ENCODE results near the gene CLEC18C.
"Not testable (repeated sequence)": the region's sequence is repeated elsewhere in the genome, so short reads cannot be mapped to it uniquely, and the experiment has no call there.

The CLEC18C gene

DNA sequence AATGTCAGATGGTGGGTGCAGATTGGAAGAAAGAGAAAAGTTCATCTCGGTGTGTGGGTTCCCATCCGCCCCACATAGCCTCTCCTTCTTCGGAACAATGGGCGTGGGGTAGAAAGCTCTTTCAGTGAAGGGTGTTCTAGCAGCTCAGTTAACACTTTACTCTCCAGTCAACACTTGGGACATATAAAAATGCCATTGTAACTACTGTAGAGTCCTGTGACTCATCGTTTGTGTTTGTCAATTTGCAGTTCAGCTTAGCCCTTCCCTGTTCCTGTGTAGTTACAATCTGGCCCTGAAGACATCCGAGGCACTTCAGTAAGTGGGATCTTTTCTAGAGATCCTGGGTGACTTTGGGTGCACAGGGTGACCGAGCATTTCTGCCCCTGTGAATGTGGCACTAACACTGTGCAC lies 11.5 kb upstream of the CLEC18C start:
- Histone ChIP-seq H3K36me3 (ENCODE audit: control insufficient read depth in 1 of 2, insufficient read depth in 2 of 2, low read length in 2 of 2) (peaks cover 17 to 43% of the 10 kb centered on the region in 2 experiments), H3K27ac (ENCODE audit: low read depth, low read length) (no peak overlapping the region)
- no CpG with 5 or more reads among the region's 7 CpGs for WGBS (ENCODE audit: extremely low coverage, insufficient coverage, insufficient read length)

DNA sequence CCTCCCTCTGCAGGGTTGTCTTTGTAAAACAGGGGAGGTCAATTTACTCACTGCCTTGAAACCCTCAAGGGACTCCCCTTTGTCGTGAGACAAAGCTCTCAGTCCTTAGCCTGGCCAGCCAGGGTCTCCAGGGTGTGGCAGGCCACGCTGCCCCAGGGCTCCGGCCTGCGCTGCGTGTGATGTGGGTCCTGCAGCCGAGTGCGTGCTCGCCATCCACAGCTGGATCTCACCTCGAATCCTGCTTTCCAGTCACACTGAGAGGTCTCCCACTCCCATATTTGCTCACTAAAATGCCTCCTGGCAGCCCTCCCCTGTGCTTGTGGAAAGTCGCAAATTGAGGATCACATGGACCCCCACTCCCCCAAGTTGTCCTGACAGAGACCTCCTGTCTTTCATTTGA lies 10.0 kb upstream of the CLEC18C start:
- no CpG with 5 or more reads among the region's 10 CpGs for WGBS (ENCODE audit: extremely low coverage, insufficient coverage, insufficient read length)

More for the DNA sequence above, 11.5 kb upstream of the CLEC18C start:
- Histone ChIP-seq H2AFZ (ENCODE audit: insufficient read depth, low read length, poor library complexity) (no peak overlapping the region), H3K4me3 (ENCODE audit: low read depth, low read length) (no peak overlapping the region), H2BK12ac (ENCODE audit: low read length) (no peak overlapping the region), H3K23ac (ENCODE audit: low read length) (no peak overlapping the region), H3K14ac (ENCODE audit: low read length) (no peak overlapping the region), H3K4me1 (ENCODE audit: control insufficient read depth in 1 of 2, insufficient read depth in 2 of 2, low read length in 2 of 2) (no peaks in the 10 kb centered on the region), H4K12ac (ENCODE audit: low read depth, low read length) (no peak overlapping the region), H2AK5ac (ENCODE audit: low read length) (no peak overlapping the region), H4K91ac (ENCODE audit: low read depth, low read length) (no peak overlapping the region), H3K9me3 (ENCODE audit: insufficient read depth, low read depth, low read length) (no peaks in the 10 kb centered on the region), H3K79me1 (ENCODE audit: low read length) (no peaks in the 10 kb centered on the region), H2BK5ac (ENCODE audit: low read depth, low read length, poor library complexity) (no peak overlapping the region), H3K4me2 (ENCODE audit: low read length) (no peak overlapping the region), H3K79me2 (ENCODE audit: control insufficient read depth, insufficient read depth, low read length, poor library complexity) (no peaks in the 10 kb centered on the region), H4K8ac (ENCODE audit: low read depth, low read length) (no peak overlapping the region), H3K18ac (ENCODE audit: low read length) (no peak overlapping the region), H3K4ac (ENCODE audit: low read depth, low read length) (no peak overlapping the region), H2BK120ac (ENCODE audit: insufficient read depth, low read length, poor library complexity) (no peak overlapping the region), H3K27me3 (ENCODE audit: insufficient read depth, low read length) (no peaks in the 10 kb centered on the region), H3K9ac (ENCODE audit: low read length) (no peak overlapping the region)
- no peak for DNase-seq

DNA sequence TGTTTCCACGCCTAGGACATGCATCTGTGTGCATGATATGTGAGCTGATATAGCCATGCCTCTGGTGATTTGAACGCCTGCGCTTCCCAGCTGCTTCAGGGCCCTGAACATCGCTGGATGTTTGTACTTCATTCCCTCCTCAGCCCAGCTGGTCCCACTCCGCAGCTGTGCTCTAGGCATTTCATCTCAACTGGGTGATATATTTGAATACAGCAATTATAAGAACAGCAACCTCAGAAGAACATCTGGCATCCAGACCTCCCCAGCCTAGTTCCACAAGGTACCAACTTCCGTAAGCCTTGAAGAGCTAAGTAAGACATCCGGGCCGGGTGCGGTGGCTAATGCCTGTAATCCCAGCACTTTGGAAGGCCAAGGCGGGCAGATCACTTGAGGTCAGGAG lies 6.9 kb upstream of the CLEC18C start:
- not testable (repeated sequence) for H2BK120ac ChIP-seq (ENCODE audit: insufficient read depth, low read length, poor library complexity); H2AFZ ChIP-seq (ENCODE audit: insufficient read depth, low read length, poor library complexity); H3K9me3 ChIP-seq (ENCODE audit: insufficient read depth, low read depth, low read length); H3K27ac ChIP-seq (ENCODE audit: low read depth, low read length); H2BK12ac ChIP-seq (ENCODE audit: low read length); H3K14ac ChIP-seq (ENCODE audit: low read length); H3K23ac ChIP-seq (ENCODE audit: low read length); H3K79me1 ChIP-seq (ENCODE audit: low read length); H2BK5ac ChIP-seq (ENCODE audit: low read depth, low read length, poor library complexity); H3K36me3 ChIP-seq (ENCODE audit: control insufficient read depth in 1 of 2, insufficient read depth in 2 of 2, low read length in 2 of 2); H3K18ac ChIP-seq (ENCODE audit: low read length); H3K9ac ChIP-seq (ENCODE audit: low read length); H2AK5ac ChIP-seq (ENCODE audit: low read length); H3K4me3 ChIP-seq (ENCODE audit: low read depth, low read length); H3K4me1 ChIP-seq (ENCODE audit: control insufficient read depth in 1 of 2, insufficient read depth in 2 of 2, low read length in 2 of 2); H3K4ac ChIP-seq (ENCODE audit: low read depth, low read length); H4K12ac ChIP-seq (ENCODE audit: low read depth, low read length); H4K91ac ChIP-seq (ENCODE audit: low read depth, low read length); H3K79me2 ChIP-seq (ENCODE audit: control insufficient read depth, insufficient read depth, low read length, poor library complexity); H3K4me2 ChIP-seq (ENCODE audit: low read length); H4K8ac ChIP-seq (ENCODE audit: low read depth, low read length); H3K27me3 ChIP-seq (ENCODE audit: insufficient read depth, low read length); DNase-seq
- no CpG with 5 or more reads among the region's 10 CpGs for WGBS (ENCODE audit: extremely low coverage, insufficient coverage, insufficient read length)

More for the DNA sequence above, 10.0 kb upstream of the CLEC18C start:
- Histone ChIP-seq H3K27me3 (ENCODE audit: insufficient read depth, low read length) (no peaks in the 10 kb centered on the region), H3K9ac (ENCODE audit: low read length) (no peak overlapping the region), H3K4me3 (ENCODE audit: low read depth, low read length) (no peak overlapping the region), H3K23ac (ENCODE audit: low read length) (no peak overlapping the region), H3K36me3 (ENCODE audit: control insufficient read depth in 1 of 2, insufficient read depth in 2 of 2, low read length in 2 of 2) (peaks cover 9 to 30% of the 10 kb centered on the region in 2 experiments), H4K8ac (ENCODE audit: low read depth, low read length) (no peak overlapping the region), H2AK5ac (ENCODE audit: low read length) (no peak overlapping the region), H3K14ac (ENCODE audit: low read length) (no peak overlapping the region), H4K91ac (ENCODE audit: low read depth, low read length) (no peak overlapping the region), H2BK5ac (ENCODE audit: low read depth, low read length, poor library complexity) (no peak overlapping the region), H3K4me2 (ENCODE audit: low read length) (no peak overlapping the region), H3K9me3 (ENCODE audit: insufficient read depth, low read depth, low read length) (no peaks in the 10 kb centered on the region), H2BK120ac (ENCODE audit: insufficient read depth, low read length, poor library complexity) (no peak overlapping the region), H3K79me2 (ENCODE audit: control insufficient read depth, insufficient read depth, low read length, poor library complexity) (no peaks in the 10 kb centered on the region), H2AFZ (ENCODE audit: insufficient read depth, low read length, poor library complexity) (no peak overlapping the region), H3K4ac (ENCODE audit: low read depth, low read length) (no peak overlapping the region), H3K27ac (ENCODE audit: low read depth, low read length) (no peak overlapping the region), H3K79me1 (ENCODE audit: low read length) (no peaks in the 10 kb centered on the region), H2BK12ac (ENCODE audit: low read length) (no peak overlapping the region), H3K18ac (ENCODE audit: low read length) (no peak overlapping the region), H4K12ac (ENCODE audit: low read depth, low read length) (no peak overlapping the region), H3K4me1 (ENCODE audit: control insufficient read depth in 1 of 2, insufficient read depth in 2 of 2, low read length in 2 of 2) (no peaks in the 10 kb centered on the region)
- DNase-seq = no peak

DNA sequence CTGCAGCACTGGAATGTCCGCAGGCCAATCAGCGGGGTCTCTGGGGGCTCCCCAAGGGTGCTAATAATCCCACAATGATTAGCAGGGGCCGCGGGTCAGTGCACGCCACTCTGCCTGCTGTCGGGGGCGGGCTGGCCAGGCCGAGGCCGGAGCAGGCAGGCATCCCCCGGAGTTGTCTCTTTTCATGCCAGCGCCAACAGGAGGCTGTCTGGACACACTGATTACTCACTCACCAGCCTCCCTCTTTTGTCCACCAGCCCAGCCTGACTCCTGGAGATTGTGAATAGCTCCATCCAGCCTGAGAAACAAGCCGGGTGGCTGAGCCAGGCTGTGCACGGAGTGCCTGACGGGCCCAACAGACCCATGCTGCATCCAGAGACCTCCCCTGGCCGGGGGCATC lies 329 bp downstream of the CLEC18C start:
- not testable (repeated sequence) for H2BK12ac ChIP-seq (ENCODE audit: low read length); H3K4ac ChIP-seq (ENCODE audit: low read depth, low read length); H4K12ac ChIP-seq (ENCODE audit: low read depth, low read length); DNase-seq; H3K4me2 ChIP-seq (ENCODE audit: low read length); H2BK120ac ChIP-seq (ENCODE audit: insufficient read depth, low read length, poor library complexity); H3K14ac ChIP-seq (ENCODE audit: low read length); H4K91ac ChIP-seq (ENCODE audit: low read depth, low read length); H3K18ac ChIP-seq (ENCODE audit: low read length); H3K79me2 ChIP-seq (ENCODE audit: control insufficient read depth, insufficient read depth, low read length, poor library complexity); H3K23ac ChIP-seq (ENCODE audit: low read length); H3K9ac ChIP-seq (ENCODE audit: low read length); H3K4me3 ChIP-seq (ENCODE audit: low read depth, low read length); H4K8ac ChIP-seq (ENCODE audit: low read depth, low read length); H3K27me3 ChIP-seq (ENCODE audit: insufficient read depth, low read length); H3K79me1 ChIP-seq (ENCODE audit: low read length); H3K36me3 ChIP-seq (ENCODE audit: control insufficient read depth in 1 of 2, insufficient read depth in 2 of 2, low read length in 2 of 2); H3K4me1 ChIP-seq (ENCODE audit: control insufficient read depth in 1 of 2, insufficient read depth in 2 of 2, low read length in 2 of 2); H2AFZ ChIP-seq (ENCODE audit: insufficient read depth, low read length, poor library complexity); H3K27ac ChIP-seq (ENCODE audit: low read depth, low read length); H2AK5ac ChIP-seq (ENCODE audit: low read length); H3K9me3 ChIP-seq (ENCODE audit: insufficient read depth, low read depth, low read length); H2BK5ac ChIP-seq (ENCODE audit: low read depth, low read length, poor library complexity)
- no CpG with 5 or more reads among the region's 15 CpGs for WGBS (ENCODE audit: extremely low coverage, insufficient coverage, insufficient read length)
